ENCODE results near the gene MTMR12. TPM values are rescaled to one million over a fixed set of nuclear protein-coding genes. Genes with fewer than 3 reads are reported as not detected.

MTMR12 gene
- total and polyA plus RNA-seq, 2 donors (not counting 3 experiments of a cell fraction or from before 2014, with no cell fraction given), result 18.2 to 38.6 TPM

DNA sequence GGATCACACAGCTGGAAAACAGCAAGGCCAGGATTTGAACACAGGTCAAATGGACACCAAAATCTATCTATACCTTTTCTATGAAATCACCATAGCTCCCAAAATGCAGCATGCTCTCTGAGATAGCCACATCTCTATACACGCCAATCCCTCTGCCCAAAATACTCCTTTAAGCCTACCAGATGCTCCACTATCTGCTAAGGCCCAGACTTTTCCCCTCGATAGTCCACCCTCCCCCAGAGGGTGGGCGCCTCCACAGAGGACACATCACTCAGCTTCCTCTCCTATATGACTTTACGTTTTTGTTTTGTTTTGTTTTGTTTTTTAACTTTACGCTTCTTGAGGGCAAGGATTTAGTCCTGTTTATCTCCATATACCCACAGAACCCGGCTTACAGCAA is 46.8 kb downstream of the MTMR12 start:
- H3K9me3 ChIP-seq (replicated peaks; ENCODE audit: control insufficient read depth, insufficient read depth, low read length), result no peaks in the 10 kb centered on the region
- no peak overlapping the region for H3K27ac ChIP-seq (ENCODE audit: insufficient read depth, low read depth, low read length)
- ChIA-PET CTCF (interaction anchor here (1.3 kb wide), 1 partner anchor 33 kb away, joined by 3 read pairs; no protein-coding TSS in a partner anchor), POLR2A (no interaction called here)
- no peak for DNase-seq (ENCODE audit: low read depth, low spot score)
- H3K27me3 ChIP-seq (ENCODE audit: control insufficient read depth in 2 of 2, insufficient read depth in 2 of 2, low read length in 2 of 2), result no peaks in the 10 kb centered on the region
- FAIRE-seq, result no peak
- no peaks in the 10 kb centered on the region for H4K20me1 ChIP-seq (replicated peaks; ENCODE audit: control insufficient read depth, extremely low read depth, insufficient read depth, low read length)
- no peak overlapping the region for H3K4me2 ChIP-seq (ENCODE audit: insufficient read depth, low read length)
- intact Hi-C loops (cut with micrococcal nuclease) (no loop called here), dilution Hi-C loops (cut with MboI; ENCODE audit: extremely low pct_ligation_motif_present, low sequenced_read_pairs) (no loop called here)
- TF ChIP-seq GATA2 (IDR thresholded peaks at IDR 0.05; ENCODE audit: insufficient read depth, insufficient read length, low read depth, low read length) (no peak), EZH2 (IDR thresholded peaks at IDR 0.05; ENCODE audit: borderline replicate concordance, low read depth, low read length, severe bottlenecking) (no peak), MYC (IDR thresholded peaks at IDR 0.05; ENCODE audit: low read depth, low read length) (no peak), FOS (IDR thresholded peaks at IDR 0.05; ENCODE audit: borderline replicate concordance, insufficient read depth, low read length) (no peak), JUN (IDR thresholded peaks at IDR 0.05; ENCODE audit: borderline replicate concordance, insufficient read depth, insufficient read length, low read depth) (no peak), POLR2AphosphoS5 (IDR thresholded peaks at IDR 0.05; ENCODE audit: insufficient read depth, low read depth, low read length) (no peak), POLR2A (IDR thresholded peaks at IDR 0.05; ENCODE audit: low read depth, low read length) (no peak)
- TF ChIP-seq, protein P1, sequence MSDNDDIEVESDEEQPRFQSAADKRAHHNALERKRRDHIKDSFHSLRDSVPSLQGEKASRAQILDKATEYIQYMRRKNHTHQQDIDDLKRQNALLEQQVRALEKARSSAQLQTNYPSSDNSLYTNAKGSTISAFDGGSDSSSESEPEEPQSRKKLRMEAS (IDR thresholded peaks at IDR 0.05; ENCODE audit: insufficient read depth, insufficient read length), result no peak
- TF ChIP-seq, protein P2, sequence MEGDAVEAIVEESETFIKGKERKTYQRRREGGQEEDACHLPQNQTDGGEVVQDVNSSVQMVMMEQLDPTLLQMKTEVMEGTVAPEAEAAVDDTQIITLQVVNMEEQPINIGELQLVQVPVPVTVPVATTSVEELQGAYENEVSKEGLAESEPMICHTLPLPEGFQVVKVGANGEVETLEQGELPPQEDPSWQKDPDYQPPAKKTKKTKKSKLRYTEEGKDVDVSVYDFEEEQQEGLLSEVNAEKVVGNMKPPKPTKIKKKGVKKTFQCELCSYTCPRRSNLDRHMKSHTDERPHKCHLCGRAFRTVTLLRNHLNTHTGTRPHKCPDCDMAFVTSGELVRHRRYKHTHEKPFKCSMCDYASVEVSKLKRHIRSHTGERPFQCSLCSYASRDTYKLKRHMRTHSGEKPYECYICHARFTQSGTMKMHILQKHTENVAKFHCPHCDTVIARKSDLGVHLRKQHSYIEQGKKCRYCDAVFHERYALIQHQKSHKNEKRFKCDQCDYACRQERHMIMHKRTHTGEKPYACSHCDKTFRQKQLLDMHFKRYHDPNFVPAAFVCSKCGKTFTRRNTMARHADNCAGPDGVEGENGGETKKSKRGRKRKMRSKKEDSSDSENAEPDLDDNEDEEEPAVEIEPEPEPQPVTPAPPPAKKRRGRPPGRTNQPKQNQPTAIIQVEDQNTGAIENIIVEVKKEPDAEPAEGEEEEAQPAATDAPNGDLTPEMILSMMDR (IDR thresholded peaks at IDR 0.05; ENCODE audit: extremely low read depth in 1 of 2, insufficient read depth in 1 of 2, low read depth in 1 of 2, low read length in 2 of 2), result no peak
- H3K79me2 ChIP-seq (ENCODE audit: control insufficient read depth, insufficient read depth, low read length), result no peaks in the 10 kb centered on the region
- H3K9me1 ChIP-seq (replicated peaks; ENCODE audit: control insufficient read depth, extremely low read depth, insufficient read depth, low read length), result no peaks in the 10 kb centered on the region
- BruUV-seq (replicated peaks), result no TSS peak
- H2AFZ ChIP-seq (ENCODE audit: low read depth, low read length), result no peak overlapping the region
- H3K36me3 ChIP-seq (ENCODE audit: control insufficient read depth in 2 of 2, extremely low read depth in 1 of 2, insufficient read depth in 2 of 2, low read length in 2 of 2), result peaks cover 18 to 19% of the 10 kb centered on the region in 2 experiments
- H3K4me1 ChIP-seq (ENCODE audit: control insufficient read depth, extremely low read depth, insufficient read depth, low read length), result peaks cover 3% of the 10 kb centered on the region
- no peak overlapping the region for H3K9ac ChIP-seq (replicated peaks; ENCODE audit: extremely low read depth, insufficient read depth, low read length)
- no peak overlapping the region for H3K4me3 ChIP-seq (replicated peaks in 1 of 3; ENCODE audit: insufficient read depth in 1 of 3, low read depth in 1 of 3, low read length in 3 of 3)
